ENCODE results near the gene LMTK3. TPM values are rescaled to one million over a fixed set of nuclear protein-coding genes. Genes with fewer than 3 reads are reported as not detected.
A peak's percentile ranks its signal among the peaks of the same experiment; 100 is the strongest.

Gene LMTK3
- polyA plus RNA-seq, 1 donor (not counting 4 experiments of a cell fraction or from before 2014, with no cell fraction given), result 0.51 TPM

- H3K9ac ChIP-seq (ENCODE audit: control insufficient read depth, extremely low read depth, insufficient read depth, low read length), result no peak overlapping the region
- H3K4me1 ChIP-seq (ENCODE audit: control insufficient read depth, extremely low read depth, insufficient read depth, low read length), result peaks cover 21% of the 10 kb centered on the region
- H3K9me3 ChIP-seq (ENCODE audit: control insufficient read depth, low read depth, low read length), result no peaks in the 10 kb centered on the region
- H4K20me1 ChIP-seq (ENCODE audit: control insufficient read depth, extremely low read depth, insufficient read depth, low read length), result no peaks in the 10 kb centered on the region
- no peak overlapping the region for H3K27ac ChIP-seq (ENCODE audit: control insufficient read depth, insufficient read depth, low read length)
- peak overlapping the region; percentile 81 for H3K4me2 ChIP-seq (ENCODE audit: control insufficient read depth, extremely low read depth, insufficient read depth, low read depth, low read length)
- no peak overlapping the region for H2AFZ ChIP-seq (ENCODE audit: control insufficient read depth, low read length)
- no peaks in the 10 kb centered on the region for H3K9me1 ChIP-seq (ENCODE audit: control insufficient read depth, extremely low read depth, insufficient read depth, low read length)
- DNase-seq (ENCODE audit: low read depth, low spot score) (no peak), FAIRE-seq (no peak)
- no peaks in the 10 kb centered on the region for H3K27me3 ChIP-seq (ENCODE audit: control insufficient read depth, extremely low read depth, insufficient read depth, low read length)
- no peak for TF ChIP-seq EZH2 (IDR thresholded peaks at IDR 0.05; ENCODE audit: low read length)
- TF ChIP-seq CTCF (optimal IDR thresholded peaks at IDR 0.05 in 1 of 3, IDR thresholded peaks at IDR 0.05 in 1 of 3, conservative IDR thresholded peaks at IDR 0.05 in 1 of 3; ENCODE audit: extremely low read depth in 1 of 3, insufficient read depth in 2 of 3, low read length in 3 of 3), result no peak
- peaks cover 25 to 32% of the 10 kb centered on the region in 2 experiments for H3K36me3 ChIP-seq (ENCODE audit: control insufficient read depth in 2 of 2, extremely low read depth in 1 of 2, insufficient read depth in 2 of 2, low read length in 2 of 2)
- H3K4me3 ChIP-seq (ENCODE audit: control insufficient read depth in 2 of 3, extremely low read depth in 1 of 3, insufficient read depth in 2 of 3, low read depth in 1 of 3, low read length in 3 of 3), result peak overlapping the region in 1 of 3 experiments; percentile 59
- dilution Hi-C loops (cut with MboI; ENCODE audit: extremely low pct_ligation_motif_present, low sequenced_read_pairs), result no loop called here
- no peaks in the 10 kb centered on the region for H3K79me2 ChIP-seq (ENCODE audit: control insufficient read depth, insufficient read depth, low read length)
These were observed 31.9 kb downstream of the LMTK3 start for GRCh38 chr19:48479686-48480085.

- no peaks in the 10 kb centered on the region for H3K9me3 ChIP-seq (ENCODE audit: control insufficient read depth, low read depth, low read length)
- peaks cover 33 to 38% of the 10 kb centered on the region in 2 experiments for H3K36me3 ChIP-seq (ENCODE audit: control insufficient read depth in 2 of 2, extremely low read depth in 1 of 2, insufficient read depth in 2 of 2, low read length in 2 of 2)
- no peaks in the 10 kb centered on the region for H4K20me1 ChIP-seq (ENCODE audit: control insufficient read depth, extremely low read depth, insufficient read depth, low read length)
- DNase-seq (ENCODE audit: low read depth, low spot score) (no peak), FAIRE-seq (no peak)
- H3K4me2 ChIP-seq (ENCODE audit: control insufficient read depth, extremely low read depth, insufficient read depth, low read depth, low read length), result no peak overlapping the region
- H3K9me1 ChIP-seq (ENCODE audit: control insufficient read depth, extremely low read depth, insufficient read depth, low read length), result no peaks in the 10 kb centered on the region
- no peak for TF ChIP-seq CTCF (optimal IDR thresholded peaks at IDR 0.05 in 1 of 3, IDR thresholded peaks at IDR 0.05 in 1 of 3, conservative IDR thresholded peaks at IDR 0.05 in 1 of 3; ENCODE audit: extremely low read depth in 1 of 3, insufficient read depth in 2 of 3, low read length in 3 of 3)
- no peak for TF ChIP-seq EZH2 (IDR thresholded peaks at IDR 0.05; ENCODE audit: low read length)
- H2AFZ ChIP-seq (ENCODE audit: control insufficient read depth, low read length), result no peak overlapping the region
- dilution Hi-C loops (cut with MboI; ENCODE audit: extremely low pct_ligation_motif_present, low sequenced_read_pairs), result no loop called here
- no peaks in the 10 kb centered on the region for H3K27me3 ChIP-seq (ENCODE audit: control insufficient read depth, extremely low read depth, insufficient read depth, low read length)
- H3K4me3 ChIP-seq (ENCODE audit: control insufficient read depth in 2 of 3, extremely low read depth in 1 of 3, insufficient read depth in 2 of 3, low read depth in 1 of 3, low read length in 3 of 3), result no peak overlapping the region
- H3K79me2 ChIP-seq (ENCODE audit: control insufficient read depth, insufficient read depth, low read length), result no peaks in the 10 kb centered on the region
- H3K4me1 ChIP-seq (ENCODE audit: control insufficient read depth, extremely low read depth, insufficient read depth, low read length), result peaks cover 21% of the 10 kb centered on the region
- H3K9ac ChIP-seq (ENCODE audit: control insufficient read depth, extremely low read depth, insufficient read depth, low read length), result no peak overlapping the region
- no peak overlapping the region for H3K27ac ChIP-seq (ENCODE audit: control insufficient read depth, insufficient read depth, low read length)
These were observed 33.0 kb downstream of the LMTK3 start for GRCh38 chr19:48478339-48479256.

Data from keratinocyte (primary cell).